GM21423 (cell line): ENCODE data around the gene NF1.
"Not testable (repeated sequence)": the region's sequence is repeated elsewhere in the genome, so short reads cannot be mapped to it uniquely, and the experiment has no call there.

ENCODE experiments used
- ATAC-seq: cut with Tn5 transposase; IDR thresholded peaks from one replicate; pipeline ENCODE4 v1.9.1; 2021; ENCODE audit warnings: mild to moderate bottlenecking, moderate library complexity; ENCODE audit not compliant: unreplicated experiment

The NF1 gene

GRCh38 chr17:31249835-31250141 is 155.0 kb downstream of the NF1 start:
- no peak for ATAC-seq

- ATAC-seq = no peak
Measured at GRCh38 chr17:31250229-31250628, 155.5 kb downstream of the NF1 start.

- ATAC-seq = no peak
Measured at GRCh38 chr17:31251105-31251969, 156.6 kb downstream of the NF1 start.

GRCh38 chr17:31251970-31252328 is 157.2 kb downstream of the NF1 start:
- ATAC-seq = no peak

GRCh38 chr17:31252741-31253140 is 158.0 kb downstream of the NF1 start:
- ATAC-seq = no peak

GRCh38 chr17:31254654-31255053 is 159.9 kb downstream of the NF1 start:
- ATAC-seq = no peak

- ATAC-seq = no peak
Measured at GRCh38 chr17:31256936-31257335, 162.2 kb downstream of the NF1 start.

GRCh38 chr17:31260151-31260550 is 165.4 kb downstream of the NF1 start:
- no peak for ATAC-seq

- ATAC-seq = no peak
Measured at GRCh38 chr17:31261601-31262000, 166.8 kb downstream of the NF1 start.

GRCh38 chr17:31262923-31263322 is 168.1 kb downstream of the NF1 start:
- ATAC-seq = not testable (repeated sequence)

GRCh38 chr17:31266042-31266441 is 171.3 kb downstream of the NF1 start:
- ATAC-seq = no peak

- no peak for ATAC-seq
Measured at GRCh38 chr17:31269036-31269577, 174.3 kb downstream of the NF1 start.

GRCh38 chr17:31269578-31269983 is 174.8 kb downstream of the NF1 start:
- no peak for ATAC-seq

GRCh38 chr17:31272236-31272635 is 177.5 kb downstream of the NF1 start:
- ATAC-seq = no peak

- ATAC-seq = no peak
Measured at GRCh38 chr17:31272803-31273202, 178.0 kb downstream of the NF1 start.

GRCh38 chr17:31273516-31273915 is 178.7 kb downstream of the NF1 start:
- ATAC-seq = no peak

- no peak for ATAC-seq
Measured at GRCh38 chr17:31274252-31274651, 179.5 kb downstream of the NF1 start.

- ATAC-seq = no peak
Measured at GRCh38 chr17:31275116-31275515, 180.3 kb downstream of the NF1 start.

- no peak for ATAC-seq
Measured at GRCh38 chr17:31279401-31279800, 184.6 kb downstream of the NF1 start.

- ATAC-seq = no peak
Measured at GRCh38 chr17:31281061-31281460, 186.3 kb downstream of the NF1 start.

GRCh38 chr17:31283841-31284240 is 189.1 kb downstream of the NF1 start:
- no peak for ATAC-seq

- ATAC-seq = no peak
Measured at GRCh38 chr17:31286587-31286986, 191.8 kb downstream of the NF1 start.

- ATAC-seq = not testable (repeated sequence)
Measured at GRCh38 chr17:31287932-31288331, 193.2 kb downstream of the NF1 start.
